GM21526 (cell line): ENCODE measurements around the gene CCDC142.

Source experiments
- ATAC-seq: cut with Tn5 transposase; IDR thresholded peaks from one replicate; pipeline ENCODE4 v1.9.1; 2021; ENCODE audit warnings: moderate library complexity; ENCODE audit not compliant: unreplicated experiment, low FRiP score

The CCDC142 gene

GRCh38 chr2:74425523-74425922, 57.3 kb downstream of the CCDC142 start:
- ATAC-seq: no peak

- ATAC-seq: no peak
These were observed 57.8 kb downstream of the CCDC142 start for GRCh38 chr2:74424995-74425406.

DNA sequence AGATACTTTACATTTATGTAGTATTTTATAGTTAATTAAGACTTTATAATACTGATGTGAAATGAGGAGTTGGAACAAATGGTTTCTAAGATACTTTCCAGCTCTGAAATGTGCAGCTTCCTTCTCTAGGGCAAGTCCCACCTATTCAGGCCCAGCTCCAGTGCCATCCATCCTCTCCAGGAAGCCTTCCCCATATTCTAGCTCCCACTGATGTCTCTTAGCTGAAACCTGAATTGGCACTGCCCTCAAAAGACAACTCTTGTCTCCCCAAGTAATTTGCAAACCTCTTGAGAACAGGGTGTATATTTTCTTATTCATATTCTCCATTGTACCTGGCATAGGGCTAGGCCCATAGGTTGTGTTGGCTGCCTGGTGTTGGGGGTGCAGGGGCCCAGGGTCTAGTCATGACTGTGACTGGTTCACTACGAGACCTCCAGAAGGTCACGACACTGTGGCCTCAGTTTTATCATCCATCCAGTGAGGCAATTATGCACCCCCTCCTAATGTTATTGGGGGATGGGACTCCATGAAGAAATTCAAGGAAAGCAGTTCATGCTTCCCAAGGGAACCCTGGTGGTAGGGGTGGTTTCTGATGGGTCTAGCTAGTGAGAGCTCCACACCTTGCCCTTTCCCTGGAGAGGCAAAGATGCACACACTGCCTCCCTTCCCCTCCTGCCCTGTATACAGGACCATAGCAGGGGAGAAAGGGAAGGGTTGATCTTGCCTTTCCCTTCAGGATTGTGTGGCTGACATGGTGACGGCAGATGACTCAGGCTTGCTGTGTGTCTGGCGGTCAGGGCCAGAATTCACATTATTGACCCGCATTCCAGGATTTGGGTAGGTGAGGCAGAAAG, 58.4 kb downstream of the CCDC142 start:
- ATAC-seq: no peak
